Liver (tissue), 9 donors: ENCODE results near the gene EML1. TPM values are rescaled to one million over a fixed set of nuclear protein-coding genes. Genes with fewer than 3 reads are reported as not detected.

ENCODE experiments used
- DNase-seq: peaks from one replicate; pipeline ENCODE4 v3.0.0-alpha.2; 2017; ENCODE audit warnings: low spot score
- H3K27ac ChIP-seq, 2 donors: one replicate each; pipeline ENCODE4 v1.7.0; 2013; ENCODE audit warnings: inconsistent platforms in 2 of 2, low read length in 2 of 2, control low read depth in 1 of 2, low read depth in 1 of 2, mild to moderate bottlenecking in 1 of 2
- H3K27me3 ChIP-seq, 4 donors: one replicate each; pipeline versions ENCODE4 v1.6.1 to v1.7.0; 2013; ENCODE audit warnings: low read length in 3 of 4, inconsistent platforms in 1 of 4, mild to moderate bottlenecking in 1 of 4, moderate library complexity in 1 of 4; ENCODE audit not compliant: control insufficient read depth in 4 of 4, insufficient read depth in 4 of 4
- H3K36me3 ChIP-seq, 4 donors: one replicate each; pipeline versions ENCODE4 v1.6.1 to v1.7.0; 2013; ENCODE audit warnings: low read length in 3 of 4, mild to moderate bottlenecking in 3 of 4, low read depth in 1 of 4, moderate library complexity in 1 of 4; ENCODE audit not compliant: control insufficient read depth in 4 of 4, insufficient read depth in 3 of 4
- H3K4me1 ChIP-seq, 4 donors: one replicate each; pipeline versions ENCODE4 v1.6.1 to v1.7.0; 2013; ENCODE audit warnings: low read length in 3 of 4, mild to moderate bottlenecking in 3 of 4, moderate library complexity in 1 of 4; ENCODE audit not compliant: control insufficient read depth in 4 of 4, insufficient read depth in 4 of 4
- H3K4me3 ChIP-seq, 3 donors: one replicate each; pipeline versions ENCODE4 v1.6.1 to v1.7.0; 2013; ENCODE audit warnings: low read length in 3 of 3, control low read depth in 1 of 3, low read depth in 1 of 3, mild to moderate bottlenecking in 1 of 3
- H3K9ac ChIP-seq, 2 donors: one replicate each; pipeline ENCODE4 v1.7.0; 2013; ENCODE audit warnings: low read length in 2 of 2, mild to moderate bottlenecking in 2 of 2, moderate library complexity in 2 of 2, control low read depth in 1 of 2, low read depth in 1 of 2
- H3K9me3 ChIP-seq, 4 donors: one replicate each; pipeline versions ENCODE4 v1.6.1 to v1.7.0; 2013; ENCODE audit warnings: low read length in 3 of 4; ENCODE audit not compliant: control insufficient read depth in 4 of 4
- EGR1 ChIP-seq, 2 donors: IDR thresholded peaks; 2 replicates each; pipeline ENCODE4 v1.6.1; 2016 to 2018; ENCODE audit warnings: antibody characterized with exemption in 2 of 2, low read depth in 2 of 2
- FOXA1 ChIP-seq: IDR thresholded peaks from 2 replicates; pipeline ENCODE4 v1.6.1; 2016; ENCODE audit warnings: antibody characterized with exemption
- FOXA2 ChIP-seq: IDR thresholded peaks from 2 replicates; pipeline ENCODE4 v1.6.1; 2016; ENCODE audit warnings: antibody characterized with exemption
- GABPA ChIP-seq, 2 donors: IDR thresholded peaks in 1 of 2; conservative IDR thresholded peaks in 1 of 2; 2 replicates each; pipeline ENCODE4 v1.6.1; 2016; ENCODE audit warnings: antibody characterized with exemption in 2 of 2, mild to moderate bottlenecking in 1 of 2, moderate library complexity in 1 of 2
- HNF4A ChIP-seq, 2 donors: conservative IDR thresholded peaks; 2 replicates each; pipeline ENCODE4 v1.6.1; 2016; ENCODE audit warnings: antibody characterized with exemption in 2 of 2, mild to moderate bottlenecking in 2 of 2
- JUND ChIP-seq, 2 donors: IDR thresholded peaks; 2 replicates each; pipeline ENCODE4 v1.6.1; 2016; ENCODE audit warnings: antibody characterized with exemption in 2 of 2
- NR2F2 ChIP-seq: IDR thresholded peaks from 2 replicates; pipeline ENCODE4 v1.6.1; 2016; ENCODE audit warnings: antibody characterized with exemption
- SP1 ChIP-seq: IDR thresholded peaks from 2 replicates; pipeline ENCODE4 v1.6.1; 2018; ENCODE audit warnings: antibody characterized with exemption, mild to moderate bottlenecking
- TAF1 ChIP-seq: conservative IDR thresholded peaks from 2 replicates; pipeline ENCODE4 v1.6.1; 2016; ENCODE audit warnings: antibody characterized with exemption, mild to moderate bottlenecking
- WGBS: extraction: QIAGEN DNeasy Blood & Tissue Kit; methylation state at CpG from one replicate; pipeline ENCODE4 v1.1.7; 2013; 5-methylcytosine and 5-hydroxymethylcytosine counted together
- polyA plus RNA-seq, 2 donors: library from polyadenylated mRNA; stranded (reverse) in 1 of 2; unstranded in 1 of 2; fragments of 200-250 nt in 1 of 2; fragments of >200 nt in 1 of 2; fragmentation: Nextera tagmentation in 1 of 2; extraction: Ambion mirVana in 1 of 2; gene quantifications; one replicate each; pipeline versions ENCODE4 v1.2.1 to v1.2.3, GENCODE V29; 2013 to 2015
- total RNA-seq, 2 donors: library from RNA; depleted of rRNA; stranded (reverse); fragments of >200 nt; gene quantifications; one replicate each; pipeline ENCODE4 v1.2.3, GENCODE V29; 2014
- TF ChIP-seq, protein P1 (sequence below): IDR thresholded peaks from 2 replicates; pipeline ENCODE4 v1.6.1; 2016; ENCODE audit warnings: antibody characterized with exemption
- TF ChIP-seq, protein P2 (sequence below): IDR thresholded peaks from 2 replicates; pipeline ENCODE4 v1.6.1; 2016; ENCODE audit warnings: antibody characterized with exemption, mild to moderate bottlenecking
- TF ChIP-seq, protein P3 (sequence below): fragments of 150-350 bp; IDR thresholded peaks from 2 replicates; pipeline ENCODE4 v1.5.1; 2017; ENCODE audit warnings: improper control_type of control experiment, low read depth, low read length; ENCODE audit not compliant: missing input control
- donor health status: healthy.
- donor health status: healthy.
- donor health status: healthy.
- donor health status: healthy.
- donor health status: healthy.

EML1 gene
- total and polyA plus RNA-seq, 4 donors: 2.7 to 14.6 (median 4.6) TPM

DNA sequence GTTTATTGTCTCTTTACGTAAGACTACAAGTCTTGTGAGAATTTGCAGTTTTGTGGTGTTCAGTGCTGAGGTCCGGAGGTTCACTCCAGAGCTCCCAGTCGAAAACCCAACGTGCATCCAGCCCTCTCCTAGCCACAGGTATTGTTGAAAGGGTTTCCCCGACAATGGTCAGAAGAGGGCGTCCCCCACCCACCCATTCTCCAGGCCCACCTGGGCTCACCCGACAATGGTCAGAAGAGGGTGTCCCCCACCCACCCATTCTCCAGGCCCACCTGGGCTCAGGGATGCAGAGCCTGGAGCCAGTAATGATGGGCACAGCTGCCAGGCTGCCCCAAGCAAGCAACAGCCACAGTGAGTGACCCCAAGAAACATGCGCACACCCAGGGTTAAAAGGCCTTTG is 145.2 kb downstream of the EML1 start:
- H3K36me3 ChIP-seq: peaks cover 0 to 5% (median 0%) of the 10 kb centered on the region in 4 donors
- H3K4me3 ChIP-seq: no peak overlapping the region
- peaks cover 0 to 17% (median 12%) of the 10 kb centered on the region in 4 donors for H3K4me1 ChIP-seq
- H3K9me3 ChIP-seq: no peaks in the 10 kb centered on the region
- 90% methylated on average over 8 of the region's 8 CpGs for WGBS
- no peaks in the 10 kb centered on the region for H3K27me3 ChIP-seq
- no peak overlapping the region for H3K9ac ChIP-seq
- H3K27ac ChIP-seq: no peak overlapping the region
- TF ChIP-seq, protein P1, sequence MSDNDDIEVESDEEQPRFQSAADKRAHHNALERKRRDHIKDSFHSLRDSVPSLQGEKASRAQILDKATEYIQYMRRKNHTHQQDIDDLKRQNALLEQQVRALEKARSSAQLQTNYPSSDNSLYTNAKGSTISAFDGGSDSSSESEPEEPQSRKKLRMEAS: no peak
- no peak for TF ChIP-seq JUND (IDR thresholded peaks at IDR 0.05)
- no peak for TF ChIP-seq TAF1
- no peak for TF ChIP-seq FOXA1
- TF ChIP-seq, protein P2, sequence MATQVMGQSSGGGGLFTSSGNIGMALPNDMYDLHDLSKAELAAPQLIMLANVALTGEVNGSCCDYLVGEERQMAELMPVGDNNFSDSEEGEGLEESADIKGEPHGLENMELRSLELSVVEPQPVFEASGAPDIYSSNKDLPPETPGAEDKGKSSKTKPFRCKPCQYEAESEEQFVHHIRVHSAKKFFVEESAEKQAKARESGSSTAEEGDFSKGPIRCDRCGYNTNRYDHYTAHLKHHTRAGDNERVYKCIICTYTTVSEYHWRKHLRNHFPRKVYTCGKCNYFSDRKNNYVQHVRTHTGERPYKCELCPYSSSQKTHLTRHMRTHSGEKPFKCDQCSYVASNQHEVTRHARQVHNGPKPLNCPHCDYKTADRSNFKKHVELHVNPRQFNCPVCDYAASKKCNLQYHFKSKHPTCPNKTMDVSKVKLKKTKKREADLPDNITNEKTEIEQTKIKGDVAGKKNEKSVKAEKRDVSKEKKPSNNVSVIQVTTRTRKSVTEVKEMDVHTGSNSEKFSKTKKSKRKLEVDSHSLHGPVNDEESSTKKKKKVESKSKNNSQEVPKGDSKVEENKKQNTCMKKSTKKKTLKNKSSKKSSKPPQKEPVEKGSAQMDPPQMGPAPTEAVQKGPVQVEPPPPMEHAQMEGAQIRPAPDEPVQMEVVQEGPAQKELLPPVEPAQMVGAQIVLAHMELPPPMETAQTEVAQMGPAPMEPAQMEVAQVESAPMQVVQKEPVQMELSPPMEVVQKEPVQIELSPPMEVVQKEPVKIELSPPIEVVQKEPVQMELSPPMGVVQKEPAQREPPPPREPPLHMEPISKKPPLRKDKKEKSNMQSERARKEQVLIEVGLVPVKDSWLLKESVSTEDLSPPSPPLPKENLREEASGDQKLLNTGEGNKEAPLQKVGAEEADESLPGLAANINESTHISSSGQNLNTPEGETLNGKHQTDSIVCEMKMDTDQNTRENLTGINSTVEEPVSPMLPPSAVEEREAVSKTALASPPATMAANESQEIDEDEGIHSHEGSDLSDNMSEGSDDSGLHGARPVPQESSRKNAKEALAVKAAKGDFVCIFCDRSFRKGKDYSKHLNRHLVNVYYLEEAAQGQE: no peak
- no peak for TF ChIP-seq NR2F2
- no peak for DNase-seq

DNA sequence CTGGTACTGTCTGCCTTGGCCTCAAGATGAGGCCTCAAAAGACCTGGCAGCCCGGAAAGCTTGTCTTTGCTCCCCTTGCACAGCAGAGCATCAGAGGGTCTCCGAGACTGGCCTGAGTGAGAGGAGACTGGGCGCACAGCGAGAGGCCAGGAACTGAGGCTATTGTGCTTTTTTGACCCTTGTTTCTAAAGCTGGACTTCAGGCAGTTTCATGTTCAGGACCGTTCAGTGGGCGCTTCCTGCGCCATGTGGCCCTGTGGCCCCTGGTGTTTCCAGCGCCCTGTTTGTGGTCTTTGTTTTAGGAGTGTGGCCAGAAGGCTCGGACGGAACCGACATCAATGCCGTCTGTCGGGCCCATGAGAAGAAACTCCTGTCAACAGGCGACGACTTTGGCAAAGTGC is 145.7 kb downstream of the EML1 start:
- H3K27me3 ChIP-seq: no peaks in the 10 kb centered on the region
- 96% methylated on average over 15 of the region's 15 CpGs for WGBS
- peaks cover 0 to 22% (median 17%) of the 10 kb centered on the region in 4 donors for H3K4me1 ChIP-seq
- H3K9me3 ChIP-seq: no peaks in the 10 kb centered on the region
- H3K27ac ChIP-seq: no peak overlapping the region
- TF ChIP-seq SP1 (no peak), GABPA (IDR thresholded peaks at IDR 0.05 in 1 of 2, conservative IDR thresholded peaks at IDR 0.05 in 1 of 2) (no peak), FOXA2 (no peak), EGR1 (IDR thresholded peaks at IDR 0.05; ENCODE audit: low read depth in 2 of 2) (no peak), HNF4A (conservative IDR thresholded peaks at IDR 0.05) (no peak), NR2F2 (no peak)
- TF ChIP-seq, protein P1: no peak
- TF ChIP-seq, protein P2: no peak
- TF ChIP-seq, protein P3, sequence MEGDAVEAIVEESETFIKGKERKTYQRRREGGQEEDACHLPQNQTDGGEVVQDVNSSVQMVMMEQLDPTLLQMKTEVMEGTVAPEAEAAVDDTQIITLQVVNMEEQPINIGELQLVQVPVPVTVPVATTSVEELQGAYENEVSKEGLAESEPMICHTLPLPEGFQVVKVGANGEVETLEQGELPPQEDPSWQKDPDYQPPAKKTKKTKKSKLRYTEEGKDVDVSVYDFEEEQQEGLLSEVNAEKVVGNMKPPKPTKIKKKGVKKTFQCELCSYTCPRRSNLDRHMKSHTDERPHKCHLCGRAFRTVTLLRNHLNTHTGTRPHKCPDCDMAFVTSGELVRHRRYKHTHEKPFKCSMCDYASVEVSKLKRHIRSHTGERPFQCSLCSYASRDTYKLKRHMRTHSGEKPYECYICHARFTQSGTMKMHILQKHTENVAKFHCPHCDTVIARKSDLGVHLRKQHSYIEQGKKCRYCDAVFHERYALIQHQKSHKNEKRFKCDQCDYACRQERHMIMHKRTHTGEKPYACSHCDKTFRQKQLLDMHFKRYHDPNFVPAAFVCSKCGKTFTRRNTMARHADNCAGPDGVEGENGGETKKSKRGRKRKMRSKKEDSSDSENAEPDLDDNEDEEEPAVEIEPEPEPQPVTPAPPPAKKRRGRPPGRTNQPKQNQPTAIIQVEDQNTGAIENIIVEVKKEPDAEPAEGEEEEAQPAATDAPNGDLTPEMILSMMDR: no peak
- H3K4me3 ChIP-seq: no peak overlapping the region
- DNase-seq: no peak
- no peak overlapping the region for H3K9ac ChIP-seq
- H3K36me3 ChIP-seq: peaks cover 0 to 5% (median 0%) of the 10 kb centered on the region in 4 donors
